Measurements from ENCODE around the gene CCL26. TPM values are rescaled to one million over a fixed set of nuclear protein-coding genes. Genes with fewer than 3 reads are reported as not detected.
"Not testable (repeated sequence)": the region's sequence is repeated elsewhere in the genome, so short reads cannot be mapped to it uniquely, and the experiment has no call there.

The CCL26 gene
- total RNA-seq, 1 donor from 2014 or later: not detected

GRCh38 chr7:75776295-75776971, 4.4 kb upstream of the CCL26 start:
- no peak for DNase-seq (ENCODE audit: low spot score)
- no peaks in the 10 kb centered on the region for H3K36me3 Mint-ChIP-seq (ENCODE audit: low read depth)
- no peak overlapping the region for H3K27ac Mint-ChIP-seq (ENCODE audit: unreplicated experiment)
- peaks cover 19% of the 10 kb centered on the region for H3K27me3 Mint-ChIP-seq (ENCODE audit: low read depth)
- no peaks in the 10 kb centered on the region for H3K9me3 Mint-ChIP-seq (ENCODE audit: low read depth)
- TF ChIP-seq CTCF (IDR thresholded peaks at IDR 0.05): peak; percentile 33
- peaks cover 18% of the 10 kb centered on the region for H3K4me1 Mint-ChIP-seq (ENCODE audit: low read depth)
- no peak overlapping the region for H3K4me3 Mint-ChIP-seq (ENCODE audit: unreplicated experiment)

GRCh38 chr7:75773958-75774357, 1.9 kb upstream of the CCL26 start:
- H3K4me1 Mint-ChIP-seq (ENCODE audit: low read depth): peaks cover 18% of the 10 kb centered on the region
- DNase-seq (ENCODE audit: low spot score); H3K27me3 Mint-ChIP-seq (ENCODE audit: low read depth); H3K4me3 Mint-ChIP-seq (ENCODE audit: unreplicated experiment); H3K36me3 Mint-ChIP-seq (ENCODE audit: low read depth); H3K27ac Mint-ChIP-seq (ENCODE audit: unreplicated experiment); H3K9me3 Mint-ChIP-seq (ENCODE audit: low read depth): not testable (repeated sequence)

- Mint-ChIP-seq H3K4me1 (ENCODE audit: low read depth) (peaks cover 14% of the 10 kb centered on the region), H3K4me3 (ENCODE audit: unreplicated experiment) (no peak overlapping the region), H3K27ac (ENCODE audit: unreplicated experiment) (no peak overlapping the region), H3K27me3 (ENCODE audit: low read depth) (no peaks in the 10 kb centered on the region), H3K36me3 (ENCODE audit: low read depth) (no peaks in the 10 kb centered on the region), H3K9me3 (ENCODE audit: low read depth) (no peaks in the 10 kb centered on the region)
- no peak for DNase-seq (ENCODE audit: low spot score)
- TF ChIP-seq CTCF (IDR thresholded peaks at IDR 0.05): no peak
Measured at GRCh38 chr7:75771224-75771623, 787 bp downstream of the CCL26 start.

GRCh38 chr7:75762350-75762917, 9.6 kb downstream of the CCL26 start:
- peak; percentile 87 for TF ChIP-seq CTCF (IDR thresholded peaks at IDR 0.05)
- Mint-ChIP-seq H3K9me3 (ENCODE audit: low read depth) (no peaks in the 10 kb centered on the region), H3K27me3 (ENCODE audit: low read depth) (no peaks in the 10 kb centered on the region), H3K36me3 (ENCODE audit: low read depth) (no peaks in the 10 kb centered on the region), H3K4me1 (ENCODE audit: low read depth) (peaks cover 3% of the 10 kb centered on the region), H3K4me3 (ENCODE audit: unreplicated experiment) (no peak overlapping the region), H3K27ac (ENCODE audit: unreplicated experiment) (no peak overlapping the region)
- DNase-seq (ENCODE audit: low spot score): no peak

GRCh38 chr7:75761801-75762200, 10.2 kb downstream of the CCL26 start:
- H3K36me3 Mint-ChIP-seq (ENCODE audit: low read depth); H3K4me3 Mint-ChIP-seq (ENCODE audit: unreplicated experiment); DNase-seq (ENCODE audit: low spot score); H3K9me3 Mint-ChIP-seq (ENCODE audit: low read depth); H3K27me3 Mint-ChIP-seq (ENCODE audit: low read depth); H3K27ac Mint-ChIP-seq (ENCODE audit: unreplicated experiment); H3K4me1 Mint-ChIP-seq (ENCODE audit: low read depth): not testable (repeated sequence)

GRCh38 chr7:75758491-75758890, 13.5 kb downstream of the CCL26 start:
- Mint-ChIP-seq H3K4me1 (ENCODE audit: low read depth) (peaks cover 4% of the 10 kb centered on the region), H3K36me3 (ENCODE audit: low read depth) (no peaks in the 10 kb centered on the region), H3K9me3 (ENCODE audit: low read depth) (no peaks in the 10 kb centered on the region), H3K4me3 (ENCODE audit: unreplicated experiment) (no peak overlapping the region), H3K27me3 (ENCODE audit: low read depth) (no peaks in the 10 kb centered on the region), H3K27ac (ENCODE audit: unreplicated experiment) (no peak overlapping the region)
- DNase-seq (ENCODE audit: low spot score): no peak
- TF ChIP-seq CTCF (IDR thresholded peaks at IDR 0.05): no peak
